SK-N-SH (cell line): Measurements from ENCODE around the gene ARID1B. TPM values are rescaled to one million over a fixed set of nuclear protein-coding genes. Genes with fewer than 3 reads are reported as not detected.

Source experiments
- CTCF ChIA-PET: fragments of 300-600, 350-600 bp; formaldehyde crosslinking; extraction: SDS; loops from one replicate; lab custom pipeline; 2021; lab: Yijun Ruan, JAX
- POLR2A ChIA-PET: fragments of 350-600 bp; sonication (Branson Sonifier 250); formaldehyde crosslinking; extraction: SDS; loops from one replicate; lab custom pipeline; 2020; ENCODE audit warnings: antibody characterized with exemption, inconsistent platforms; lab: Yijun Ruan, JAX
- DNase-seq: peaks from one replicate; pipeline ENCODE4 v3.0.0; 2012
- H2AFZ ChIP-seq: fragments of 200-600 bp; sonication (generic); 2 replicates; pipeline ENCODE4 v1.8.1; 2016; ENCODE audit warnings: antibody characterized with exemption, mild to moderate bottlenecking, low read depth
- H3F3A ChIP-seq: fragments of 200-600 bp; sonication (generic); replicated peaks from 2 replicates; pipeline ENCODE3; 2016; ENCODE audit warnings: antibody characterized with exemption, mild to moderate bottlenecking; ENCODE audit not compliant: insufficient read depth
- H3K27ac ChIP-seq, 2 experiments: fragments of 200-500 bp in 1 of 2; fragments of 200-600 bp in 1 of 2; sonication (Bioruptor generic) in 1 of 2; sonication (generic), shearing (Covaris generic) in 1 of 2; 2 replicates each; pipeline versions ENCODE4 v1.5.1 to v1.6.1; 2014 to 2016; ENCODE audit warnings: low read depth in 2 of 2, inconsistent platforms in 1 of 2, low read length in 1 of 2, mild to moderate bottlenecking in 1 of 2, mixed read lengths in 1 of 2
- H3K27me3 ChIP-seq: fragments of 200-600 bp; sonication (generic), shearing (Covaris generic); 2 replicates; pipeline ENCODE4 v1.6.1; 2016; ENCODE audit warnings: mixed run types; ENCODE audit not compliant: insufficient read depth
- H3K36me3 ChIP-seq, 2 experiments: fragments of 200-500 bp in 1 of 2; fragments of 200-600 bp in 1 of 2; sonication (Bioruptor generic) in 1 of 2; sonication (generic) in 1 of 2; replicated peaks in 1 of 2; 2 replicates each; pipeline versions ENCODE3 to v1.5.1; 2014 to 2016; ENCODE audit warnings: low read length in 1 of 2, mild to moderate bottlenecking in 1 of 2; ENCODE audit not compliant: insufficient read depth in 2 of 2, control insufficient read depth in 1 of 2
- H3K4me1 ChIP-seq, 2 experiments: fragments of 200-500 bp in 1 of 2; fragments of 200-600 bp in 1 of 2; sonication (Bioruptor generic) in 1 of 2; sonication (generic), shearing (Covaris generic) in 1 of 2; 2 replicates each; pipeline versions ENCODE4 v1.5.1 to v1.6.1; 2014 to 2016; ENCODE audit warnings: low read depth in 1 of 2, low read length in 1 of 2, mixed run types in 1 of 2; ENCODE audit not compliant: insufficient read depth in 2 of 2, control insufficient read depth in 1 of 2
- H3K4me2 ChIP-seq: fragments of 200-600 bp; sonication (generic), shearing (Covaris generic); 2 replicates; pipeline ENCODE4 v1.6.1; 2017; ENCODE audit warnings: mixed run types
- H3K4me3 ChIP-seq, 2 experiments: fragments of 200-500 bp in 1 of 2; fragments of 200-600 bp in 1 of 2; sonication (Bioruptor generic) in 1 of 2; sonication (generic), shearing (Covaris generic) in 1 of 2; 2 replicates each; pipeline versions ENCODE4 v1.5.1 to v1.8.1; 2014 to 2016; ENCODE audit warnings: low read depth in 2 of 2, inconsistent platforms in 1 of 2, low read length in 1 of 2, mild to moderate bottlenecking in 1 of 2, mixed read lengths in 1 of 2, moderate library complexity in 1 of 2
- H3K79me2 ChIP-seq: fragments of 200-600 bp; sonication (generic); 2 replicates; pipeline ENCODE4 v1.8.1; 2017; ENCODE audit warnings: mild to moderate bottlenecking; ENCODE audit not compliant: insufficient read depth
- H3K9ac ChIP-seq: fragments of 200-600 bp; sonication (generic); 2 replicates; pipeline ENCODE4 v1.6.1; 2017; ENCODE audit warnings: mixed run types
- H3K9me2 ChIP-seq: fragments of 200-600 bp; sonication (generic); 2 replicates; pipeline ENCODE4 v1.6.1; 2017; ENCODE audit warnings: mixed run types
- H3K9me3 ChIP-seq: fragments of 200-600 bp; sonication (generic); 2 replicates; pipeline ENCODE4 v1.6.1; 2017; ENCODE audit warnings: mixed run types, mild to moderate bottlenecking, moderate library complexity
- H4K20me1 ChIP-seq: fragments of 200-600 bp; sonication (generic); 2 replicates; pipeline ENCODE4 v1.6.1; 2017; ENCODE audit warnings: mild to moderate bottlenecking, mixed run types; ENCODE audit not compliant: insufficient read depth
- CTCF ChIP-seq: fragments of 200-600 bp; sonication (generic); IDR thresholded peaks from 2 replicates; pipeline ENCODE4 v1.6.1; 2017; ENCODE audit warnings: antibody characterized with exemption, mild to moderate bottlenecking, moderate library complexity
- ELF1 ChIP-seq: IDR thresholded peaks from 2 replicates; pipeline ENCODE4 v1.4.0; 2012
- EP300 ChIP-seq, 2 experiments: IDR thresholded peaks; 2 replicates each; pipeline versions ENCODE4 v1.4.0 to v1.6.1; 2012; ENCODE audit warnings: borderline replicate concordance in 1 of 2, low read depth in 1 of 2, low read length in 1 of 2
- EZH2phosphoT487 ChIP-seq: fragments of 200-600 bp; sonication (generic); IDR thresholded peaks from 2 replicates; pipeline ENCODE4 v1.6.1; 2017; ENCODE audit warnings: low read depth, mixed run types, mild to moderate bottlenecking, antibody characterized with exemption, moderate library complexity, borderline replicate concordance
- FOXM1 ChIP-seq: IDR thresholded peaks from 2 replicates; pipeline ENCODE4 v1.4.0; 2012; ENCODE audit warnings: low read depth, mild to moderate bottlenecking
- GATA2 ChIP-seq: sonication (generic); formaldehyde crosslinking; IDR thresholded peaks from 2 replicates; pipeline ENCODE4 v1.5.0; 2020; ENCODE audit warnings: mild to moderate bottlenecking, missing genetic modification reagents
- IRF3 ChIP-seq: fragments of 150-350 bp; IDR thresholded peaks from 2 replicates; pipeline ENCODE4 v1.6.1; 2016; ENCODE audit warnings: mild to moderate bottlenecking, low read depth, low read length
- JUND ChIP-seq: IDR thresholded peaks from 2 replicates; pipeline ENCODE4 v1.4.0; 2012
- MAX ChIP-seq: IDR thresholded peaks from 2 replicates; pipeline ENCODE4 v1.4.0; 2012; ENCODE audit warnings: low read depth
- MEF2A ChIP-seq: IDR thresholded peaks from 2 replicates; pipeline ENCODE4 v1.4.0; 2012; ENCODE audit warnings: low read depth, borderline replicate concordance
- MXI1 ChIP-seq: IDR thresholded peaks from 2 replicates; pipeline ENCODE4 v1.6.1; 2012; ENCODE audit warnings: mild to moderate bottlenecking, low read depth, low read length, improper control_type of control experiment
- NFIC ChIP-seq: IDR thresholded peaks from 2 replicates; pipeline ENCODE4 v1.4.0; 2012; ENCODE audit warnings: borderline replicate concordance
- NRF1 ChIP-seq: IDR thresholded peaks from 2 replicates; pipeline ENCODE4 v1.6.1; 2012; ENCODE audit warnings: low read depth, mild to moderate bottlenecking, low read length
- POLR2AphosphoS5 ChIP-seq: IDR thresholded peaks from 2 replicates; pipeline ENCODE4 v1.6.1; 2012; ENCODE audit warnings: low read depth, low read length
- RCOR1 ChIP-seq: fragments of 150-350 bp; IDR thresholded peaks from 2 replicates; pipeline ENCODE4 v1.6.1; 2017; ENCODE audit warnings: antibody characterized with exemption, low read length
- RXRA ChIP-seq: IDR thresholded peaks from 2 replicates; pipeline ENCODE4 v1.4.0; 2012; ENCODE audit warnings: low read depth, mild to moderate bottlenecking, borderline replicate concordance
- SIN3A ChIP-seq: IDR thresholded peaks from 2 replicates; pipeline ENCODE4 v1.6.1; 2012; ENCODE audit warnings: low read depth, mild to moderate bottlenecking, low read length, moderate library complexity, borderline replicate concordance
- TAF1 ChIP-seq: IDR thresholded peaks from 2 replicates; pipeline ENCODE4 v1.6.1; 2012; ENCODE audit warnings: low read depth, mild to moderate bottlenecking, low read length, moderate library complexity, borderline replicate concordance
- TEAD4 ChIP-seq: IDR thresholded peaks from 2 replicates; pipeline ENCODE4 v1.4.0; 2012; ENCODE audit warnings: mild to moderate bottlenecking, borderline replicate concordance; ENCODE audit not compliant: insufficient read depth
- USF1 ChIP-seq: IDR thresholded peaks from 2 replicates; pipeline ENCODE4 v1.4.0; 2012; ENCODE audit warnings: low read depth, borderline replicate concordance
- USF2 ChIP-seq: fragments of 150-350 bp; IDR thresholded peaks from 2 replicates; pipeline ENCODE4 v1.6.1; 2017; ENCODE audit warnings: antibody characterized with exemption, low read length, low read depth, borderline replicate concordance
- WGBS: methylation state at CpG from one replicate; pipeline ENCODE4 v1.1.6; 2017; ENCODE audit warnings: low lambda C conversion rate; 5-methylcytosine and 5-hydroxymethylcytosine counted together
- polyA plus RNA-seq, 3 experiments: library from polyadenylated mRNA; depleted of rRNA; stranded (reverse); fragments of >200 nt; gene quantifications; 2 replicates each; pipeline ENCODE4 v1.2.3, GENCODE V29; 2012

The ARID1B gene
- polyA plus RNA-seq, 1 of the 3 experiments (the other 2 are of a cell fraction), result 13.6 TPM

- CTCF ChIA-PET, result interaction anchor here (0.9 kb wide), 1 partner anchor 181 kb away, joined by 3 read pairs; no protein-coding TSS in a partner anchor
- H3K9me3 ChIP-seq, result no peaks in the 10 kb centered on the region
- peaks cover 100% of the 10 kb centered on the region for H3K79me2 ChIP-seq
- TF ChIP-seq NFIC, result no peak
- no peak for TF ChIP-seq TEAD4
- TF ChIP-seq USF1, result no peak
- TF ChIP-seq MEF2A, result no peak
- TF ChIP-seq JUND, result no peak
- TF ChIP-seq CTCF, result no peak
- no peak for TF ChIP-seq ELF1
- no peak for TF ChIP-seq USF2
- no peak for TF ChIP-seq TAF1
- no peak for TF ChIP-seq IRF3
- no peak for TF ChIP-seq RXRA
- no peak for DNase-seq
- no peak overlapping the region for H3K27ac ChIP-seq
- H3K9ac ChIP-seq, result no peak overlapping the region
- POLR2A ChIA-PET, result interaction anchor here (0.6 kb wide), 1 partner anchor 735 kb away, joined by 3 read pairs; no protein-coding TSS in a partner anchor
- H2AFZ ChIP-seq, result no peak overlapping the region
- 94% methylated on average over 1 of the region's 1 CpG for WGBS
- no peaks in the 10 kb centered on the region for H3K9me2 ChIP-seq
- H3K4me1 ChIP-seq, result peaks cover 28 to 36% of the 10 kb centered on the region in 2 experiments; a peak in 3 of 4 replicates
- H4K20me1 ChIP-seq, result peaks cover 100% of the 10 kb centered on the region
- H3K4me3 ChIP-seq, result no peak overlapping the region
- no peaks in the 10 kb centered on the region for H3K27me3 ChIP-seq
- H3K4me2 ChIP-seq, result no peak overlapping the region; the same call in 1 of the 2 replicates
- no peaks in the 10 kb centered on the region for H3K36me3 ChIP-seq
- H3F3A ChIP-seq, result no peaks in the 10 kb centered on the region
These were observed 75.7 kb downstream of the ARID1B start for GRCh38 chr6:156852858-156853216.

GRCh38 chr6:156853733-156854132 lies 76.6 kb downstream of the ARID1B start:
- Histone ChIP-seq H3K9me3 (no peaks in the 10 kb centered on the region), H3K4me3 (no peak overlapping the region), H3K9me2 (no peaks in the 10 kb centered on the region), H2AFZ (no peak overlapping the region), H3K4me2 (no peak overlapping the region), H3K4me1 (peaks cover 19 to 28% of the 10 kb centered on the region in 2 experiments; a peak in 3 of 4 replicates), H3F3A (no peaks in the 10 kb centered on the region), H3K27ac (no peak overlapping the region), H3K36me3 (no peaks in the 10 kb centered on the region), H4K20me1 (peaks cover 100% of the 10 kb centered on the region), H3K27me3 (no peaks in the 10 kb centered on the region), H3K9ac (no peak overlapping the region), H3K79me2 (peaks cover 100% of the 10 kb centered on the region)
- ChIA-PET POLR2A (no interaction called here), CTCF (no interaction called here)
- WGBS, result 93% methylated on average over 5 of the region's 5 CpGs
- DNase-seq, result no peak
- TF ChIP-seq POLR2AphosphoS5 (no peak), FOXM1 (no peak), EZH2phosphoT487 (no peak), USF2 (no peak), IRF3 (no peak), MAX (no peak), MXI1 (no peak), GATA2 (CRISPR knock-in tag) (no peak), EP300 (IDR thresholded peaks at IDR 0.05; ENCODE audit: borderline replicate concordance in 1 of 2, low read depth in 1 of 2, low read length in 1 of 2) (no peak), MEF2A (no peak), RCOR1 (no peak), NRF1 (no peak), TEAD4 (no peak), SIN3A (no peak)
